GM12891 (cell line): Measurements from ENCODE around the gene LZIC. TPM values are rescaled to one million over a fixed set of nuclear protein-coding genes. Genes with fewer than 3 reads are reported as not detected.

Experiments used
- DNase-seq: peaks from one replicate; pipeline ENCODE4 v3.0.0; 2011; ENCODE audit warnings: low spot score; ENCODE audit not compliant: insufficient read length
- FAIRE-seq: peaks from 2 replicates; lab custom pipeline; 2011; peaks lifted over from hg19 to GRCh38; lab: Jason Lieb, UNC
- PAX5 ChIP-seq: IDR thresholded peaks from 2 replicates; pipeline ENCODE4 v1.6.1; 2011; ENCODE audit warnings: low read length, moderate library complexity, mild to moderate bottlenecking; ENCODE audit not compliant: insufficient read depth, severe bottlenecking
- POLR2A ChIP-seq: IDR thresholded peaks from 2 replicates; pipeline ENCODE4 v1.6.1; 2011; ENCODE audit warnings: low read depth, low read length, control low read depth
- POLR2AphosphoS5 ChIP-seq: IDR thresholded peaks from 2 replicates; pipeline ENCODE4 v1.6.1; 2011; ENCODE audit warnings: low read depth, low read length, control low read depth
- POU2F2 ChIP-seq: IDR thresholded peaks from 2 replicates; pipeline ENCODE4 v1.6.1; 2011; ENCODE audit warnings: low read depth, mild to moderate bottlenecking, control low read depth, low read length, moderate library complexity
- SPI1 ChIP-seq: IDR thresholded peaks from 2 replicates; pipeline ENCODE4 v1.6.1; 2011; ENCODE audit warnings: low read depth, low read length, control low read depth
- TAF1 ChIP-seq: IDR thresholded peaks from 2 replicates; pipeline ENCODE4 v1.6.1; 2011; ENCODE audit warnings: low read depth, low read length, control low read depth
- polyA plus RNA-seq: library from polyadenylated mRNA; unstranded; fragments of >200 nt; gene quantifications from one replicate; pipeline ENCODE4 v1.2.1, GENCODE V29; 2012; ENCODE audit warnings: low read depth, missing spikeins, inconsistent platforms; ENCODE audit not compliant: missing spikeins

The LZIC gene
- 9.9 TPM for polyA plus RNA-seq

GRCh38 chr1:9942939-9943788 lies at the start of gene LZIC, which contains the start of gene NMNAT1:
LZIC (minus strand) TSS chr1:9943391; CDS start chr1:9936619, 6,772 bp downstream.
NMNAT1 (plus strand) TSS chr1:9943475; CDS start chr1:9972074, 28,599 bp downstream.
- peak; percentile 84 for FAIRE-seq
- no peak for TF ChIP-seq SPI1
- peak; percentile 96 for TF ChIP-seq TAF1
- peak; percentile 79 for TF ChIP-seq PAX5
- peak; percentile 97 for TF ChIP-seq POLR2AphosphoS5
- peak; percentile 96 for TF ChIP-seq POLR2A
- TF ChIP-seq POU2F2: peak; percentile 93
- peak; percentile 80 for DNase-seq

- DNase-seq: no peak
- no peak for TF ChIP-seq TAF1
- no peak for TF ChIP-seq POU2F2
- no peak for TF ChIP-seq SPI1
- FAIRE-seq: no peak
Measured at GRCh38 chr1:9992910-9993309, 49.7 kb upstream of the LZIC start.

- no peak for FAIRE-seq
Measured at GRCh38 chr1:9990944-9991343, 47.8 kb upstream of the LZIC start.

GRCh38 chr1:9989773-9990172 lies 46.6 kb upstream of the LZIC start:
- FAIRE-seq (no peak), DNase-seq (no peak)
- TF ChIP-seq POLR2A (no peak), TAF1 (no peak), SPI1 (no peak), POLR2AphosphoS5 (no peak), POU2F2 (no peak), PAX5 (no peak)

More at GRCh38 chr1:9990944-9991343, 47.8 kb upstream of the LZIC start:
- TF ChIP-seq POU2F2: no peak
- TF ChIP-seq SPI1: no peak
- TF ChIP-seq POLR2A: no peak
- TF ChIP-seq PAX5: no peak
- TF ChIP-seq TAF1: no peak
- TF ChIP-seq POLR2AphosphoS5: no peak
- DNase-seq: no peak

GRCh38 chr1:9985001-9985400 lies 41.8 kb upstream of the LZIC start:
- FAIRE-seq: no peak
- DNase-seq: no peak
- TF ChIP-seq POU2F2 (no peak), POLR2AphosphoS5 (no peak), PAX5 (no peak), SPI1 (no peak)

GRCh38 chr1:9984253-9984652 lies 41.1 kb upstream of the LZIC start:
- TF ChIP-seq SPI1: no peak
- TF ChIP-seq TAF1: no peak
- no peak for TF ChIP-seq PAX5
- no peak for TF ChIP-seq POLR2A
- no peak for TF ChIP-seq POLR2AphosphoS5
- TF ChIP-seq POU2F2: no peak
- FAIRE-seq (no peak), DNase-seq (no peak)

- FAIRE-seq (peak; percentile 89), DNase-seq (no peak)
- no peak for TF ChIP-seq SPI1
- no peak for TF ChIP-seq POLR2A
- no peak for TF ChIP-seq TAF1
- TF ChIP-seq POU2F2: no peak
- no peak for TF ChIP-seq PAX5
- 0 out of 2 replicates have a peak, but pooled peaks have one; percentile 25 for TF ChIP-seq POLR2AphosphoS5
Measured at GRCh38 chr1:9960706-9961562, 17.7 kb upstream of the LZIC start.

GRCh38 chr1:9960011-9960410 lies 16.8 kb upstream of the LZIC start:
- TF ChIP-seq POLR2AphosphoS5 (no peak), PAX5 (no peak), SPI1 (no peak), TAF1 (no peak), POU2F2 (no peak), POLR2A (no peak)
- FAIRE-seq (no peak), DNase-seq (no peak)

- TF ChIP-seq PAX5: no peak
- TF ChIP-seq POLR2A: no peak
- no peak for TF ChIP-seq TAF1
- FAIRE-seq (no peak), DNase-seq (no peak)
Measured at GRCh38 chr1:9957726-9958125, 14.5 kb upstream of the LZIC start.
